WTC11 (cell line): ENCODE data around the gene TGFBR2. TPM values are rescaled to one million over a fixed set of nuclear protein-coding genes. Genes with fewer than 3 reads are reported as not detected.

ENCODE experiments used
- ATAC-seq: fragments of 200-7000 bp; cut with Tn5 transposase; 2 replicates; pipeline ENCODE4 v1.10.0; 2021; ENCODE audit warnings: mild to moderate bottlenecking, moderate library complexity
- CTCF ChIA-PET: fragments of 300-600 bp; sonication (Branson Sonifier 250); formaldehyde crosslinking; loops from one replicate; lab custom pipeline; 2021; ENCODE audit warnings: antibody characterized with exemption; lab: Charles Lee
- POLR2A ChIA-PET: fragments of 350-600 bp; sonication (Branson Sonifier 250); formaldehyde crosslinking; loops from one replicate; lab custom pipeline; 2021; ENCODE audit warnings: antibody characterized with exemption; lab: Charles Lee
- DNase-seq: peaks from one replicate; pipeline ENCODE4 v3.0.0; 2021; ENCODE audit warnings: low spot score
- H3K27ac Mint-ChIP-seq: 2 replicates; pipeline ENCODE4 v1.8.0; 2021; ENCODE audit warnings: mixed read lengths
- H3K27me3 Mint-ChIP-seq: 2 replicates; pipeline ENCODE4 v1.8.0; 2021; ENCODE audit warnings: low read depth, mild to moderate bottlenecking, moderate library complexity, mixed read lengths
- H3K36me3 Mint-ChIP-seq: 2 replicates; pipeline ENCODE4 v1.8.0; 2021; ENCODE audit warnings: mixed read lengths
- H3K4me1 Mint-ChIP-seq: 2 replicates; pipeline ENCODE4 v1.8.0; 2022; ENCODE audit warnings: mixed read lengths
- H3K4me3 Mint-ChIP-seq: 2 replicates; pipeline ENCODE4 v1.8.0; 2021; ENCODE audit warnings: mild to moderate bottlenecking, moderate library complexity, mixed read lengths
- H3K9me3 Mint-ChIP-seq: 2 replicates; pipeline ENCODE4 v1.8.0; 2021; ENCODE audit warnings: mixed read lengths
- ATF6 ChIP-seq: sonication (generic); formaldehyde crosslinking; IDR thresholded peaks from 2 replicates; pipeline ENCODE4 v1.8.1; 2023; ENCODE audit warnings: mild to moderate bottlenecking, missing genetic modification reagents
- CBFB ChIP-seq: sonication (generic); formaldehyde crosslinking; IDR thresholded peaks from 2 replicates; pipeline ENCODE4 v1.8.1; 2022; ENCODE audit warnings: mild to moderate bottlenecking, low read depth, missing genetic modification reagents
- E2F1 ChIP-seq: sonication (generic); formaldehyde crosslinking; IDR thresholded peaks from 2 replicates; pipeline ENCODE4 v1.8.0; 2022; ENCODE audit warnings: mild to moderate bottlenecking, missing genetic modification reagents
- E2F5 ChIP-seq: sonication (generic); formaldehyde crosslinking; IDR thresholded peaks from 2 replicates; pipeline ENCODE4 v1.8.1; 2022; ENCODE audit warnings: mild to moderate bottlenecking, moderate library complexity, missing genetic modification reagents
- FOXJ3 ChIP-seq: sonication (generic); formaldehyde crosslinking; IDR thresholded peaks from 2 replicates; pipeline ENCODE4 v1.9.0; 2021; ENCODE audit warnings: missing genetic modification reagents, mild to moderate bottlenecking, borderline replicate concordance
- GRHL2 ChIP-seq: fragments of 250-450 bp; sonication (Bioruptor Pico); IDR thresholded peaks from 2 replicates; pipeline ENCODE4 v1.8.0; 2022; ENCODE audit warnings: mild to moderate bottlenecking, moderate library complexity; ENCODE audit not compliant: insufficient replicate concordance, severe bottlenecking
- MXD4 ChIP-seq: fragments of 250-450 bp; sonication (Bioruptor Pico); IDR thresholded peaks from 2 replicates; pipeline ENCODE4 v1.8.0; 2021; ENCODE audit warnings: mild to moderate bottlenecking, moderate library complexity, borderline replicate concordance
- MYBL2 ChIP-seq: sonication (generic); formaldehyde crosslinking; IDR thresholded peaks from 2 replicates; pipeline ENCODE4 v1.8.1; 2023; ENCODE audit warnings: mild to moderate bottlenecking, moderate library complexity, missing genetic modification reagents
- NFE2L1 ChIP-seq: sonication (generic); formaldehyde crosslinking; IDR thresholded peaks from 2 replicates; pipeline ENCODE4 v1.8.1; 2023; ENCODE audit warnings: missing genetic modification reagents
- NFYB ChIP-seq: sonication (generic); formaldehyde crosslinking; conservative IDR thresholded peaks from 2 replicates; pipeline ENCODE4 v1.8.0; 2022; ENCODE audit warnings: low read depth, missing genetic modification reagents
- NR3C1 ChIP-seq: sonication (generic); formaldehyde crosslinking; conservative IDR thresholded peaks from 2 replicates; pipeline ENCODE4 v1.8.1; 2023; ENCODE audit warnings: low read depth, mild to moderate bottlenecking, missing genetic modification reagents
- OVOL2 ChIP-seq: fragments of 250-450 bp; sonication (Bioruptor Pico); IDR thresholded peaks from 2 replicates; pipeline ENCODE4 v1.9.0; 2021; ENCODE audit warnings: mild to moderate bottlenecking, borderline replicate concordance
- PRRX2 ChIP-seq: fragments of 250-450 bp; sonication (Bioruptor Pico); IDR thresholded peaks from 2 replicates; pipeline ENCODE4 v1.8.0; 2021; ENCODE audit warnings: mild to moderate bottlenecking
- RORB ChIP-seq: fragments of 250-450 bp; sonication (Bioruptor Pico); IDR thresholded peaks from 2 replicates; pipeline ENCODE4 v1.9.0; 2021; ENCODE audit warnings: mild to moderate bottlenecking
- ZNF263 ChIP-seq: sonication (generic); formaldehyde crosslinking; IDR thresholded peaks from 2 replicates; pipeline ENCODE4 v1.8.1; 2022; ENCODE audit warnings: low read depth, mild to moderate bottlenecking, moderate library complexity, missing genetic modification reagents
- ZNF416 ChIP-seq: fragments of 250-450 bp; sonication (Bioruptor Pico); IDR thresholded peaks from 2 replicates; pipeline ENCODE4 v1.9.0; 2021; ENCODE audit warnings: mild to moderate bottlenecking, inconsistent platforms
- ZNF671 ChIP-seq: fragments of 250-450 bp; sonication (Bioruptor Pico); IDR thresholded peaks from 2 replicates; pipeline ENCODE4 v1.8.0; 2021; ENCODE audit warnings: mild to moderate bottlenecking
- total RNA-seq: library from RNA; stranded (reverse); gene quantifications from 3 replicates; pipeline ENCODE4 v1.2.3, GENCODE V29; 2021
- TF ChIP-seq, protein P1 (sequence below): sonication (generic); formaldehyde crosslinking; IDR thresholded peaks from 2 replicates; pipeline ENCODE4 v1.8.1; 2022; ENCODE audit warnings: mild to moderate bottlenecking, missing genetic modification reagents, moderate library complexity, borderline replicate concordance
- TF ChIP-seq, protein P2 (sequence below): sonication (generic); formaldehyde crosslinking; IDR thresholded peaks from 2 replicates; pipeline ENCODE4 v1.8.0; 2023; ENCODE audit warnings: mild to moderate bottlenecking, missing genetic modification reagents
- TF ChIP-seq, protein P3 (sequence below): fragments of 250-450 bp; sonication (Bioruptor Pico); IDR thresholded peaks from 2 replicates; pipeline ENCODE4 v1.9.0; 2021; ENCODE audit warnings: mild to moderate bottlenecking

The TGFBR2 gene
- total RNA-seq, 1 experiment from 2014 or later = 9.6 TPM

GRCh38 chr3:30688776-30689641 lies 82.6 kb downstream of the TGFBR2 start:
- no peaks in the 10 kb centered on the region for H3K9me3 Mint-ChIP-seq
- H3K4me1 Mint-ChIP-seq = peaks cover 40% of the 10 kb centered on the region
- TF ChIP-seq ZNF263 (CRISPR knock-in tag) (no peak), MXD4 (CRISPR knock-in tag) (no peak), NFE2L1 (CRISPR knock-in tag) (no peak), ATF6 (CRISPR knock-in tag) (no peak), E2F1 (no peak), GRHL2 (CRISPR knock-in tag) (no peak), NR3C1 (no peak)
- TF ChIP-seq, protein P1, sequence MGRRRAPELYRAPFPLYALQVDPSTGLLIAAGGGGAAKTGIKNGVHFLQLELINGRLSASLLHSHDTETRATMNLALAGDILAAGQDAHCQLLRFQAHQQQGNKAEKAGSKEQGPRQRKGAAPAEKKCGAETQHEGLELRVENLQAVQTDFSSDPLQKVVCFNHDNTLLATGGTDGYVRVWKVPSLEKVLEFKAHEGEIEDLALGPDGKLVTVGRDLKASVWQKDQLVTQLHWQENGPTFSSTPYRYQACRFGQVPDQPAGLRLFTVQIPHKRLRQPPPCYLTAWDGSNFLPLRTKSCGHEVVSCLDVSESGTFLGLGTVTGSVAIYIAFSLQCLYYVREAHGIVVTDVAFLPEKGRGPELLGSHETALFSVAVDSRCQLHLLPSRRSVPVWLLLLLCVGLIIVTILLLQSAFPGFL = no peak
- ATAC-seq (no peak), DNase-seq (no peak)
- CTCF ChIA-PET = no interaction called here
- POLR2A ChIA-PET = no interaction called here
- H3K36me3 Mint-ChIP-seq = peaks cover 48% of the 10 kb centered on the region
- no peaks in the 10 kb centered on the region for H3K27me3 Mint-ChIP-seq
- H3K4me3 Mint-ChIP-seq = no peak overlapping the region
- H3K27ac Mint-ChIP-seq = peak overlapping the region; percentile 68; the same call in 1 of the 2 replicates

- Mint-ChIP-seq H3K9me3 (no peaks in the 10 kb centered on the region), H3K27me3 (no peaks in the 10 kb centered on the region), H3K4me1 (peaks cover 51% of the 10 kb centered on the region), H3K36me3 (peaks cover 49% of the 10 kb centered on the region), H3K27ac (no peak overlapping the region), H3K4me3 (no peak overlapping the region)
- DNase-seq (no peak), ATAC-seq (no peak)
- TF ChIP-seq ZNF671 (no peak), PRRX2 (CRISPR knock-in tag) (no peak), ZNF416 (CRISPR knock-in tag) (no peak), NFE2L1 (CRISPR knock-in tag) (no peak), RORB (CRISPR knock-in tag) (no peak), MXD4 (CRISPR knock-in tag) (no peak), OVOL2 (CRISPR knock-in tag) (no peak), CBFB (CRISPR knock-in tag) (no peak), FOXJ3 (CRISPR knock-in tag) (no peak), NFYB (CRISPR knock-in tag) (no peak), E2F5 (CRISPR knock-in tag) (no peak), MYBL2 (CRISPR knock-in tag) (no peak)
- TF ChIP-seq, protein P2, sequence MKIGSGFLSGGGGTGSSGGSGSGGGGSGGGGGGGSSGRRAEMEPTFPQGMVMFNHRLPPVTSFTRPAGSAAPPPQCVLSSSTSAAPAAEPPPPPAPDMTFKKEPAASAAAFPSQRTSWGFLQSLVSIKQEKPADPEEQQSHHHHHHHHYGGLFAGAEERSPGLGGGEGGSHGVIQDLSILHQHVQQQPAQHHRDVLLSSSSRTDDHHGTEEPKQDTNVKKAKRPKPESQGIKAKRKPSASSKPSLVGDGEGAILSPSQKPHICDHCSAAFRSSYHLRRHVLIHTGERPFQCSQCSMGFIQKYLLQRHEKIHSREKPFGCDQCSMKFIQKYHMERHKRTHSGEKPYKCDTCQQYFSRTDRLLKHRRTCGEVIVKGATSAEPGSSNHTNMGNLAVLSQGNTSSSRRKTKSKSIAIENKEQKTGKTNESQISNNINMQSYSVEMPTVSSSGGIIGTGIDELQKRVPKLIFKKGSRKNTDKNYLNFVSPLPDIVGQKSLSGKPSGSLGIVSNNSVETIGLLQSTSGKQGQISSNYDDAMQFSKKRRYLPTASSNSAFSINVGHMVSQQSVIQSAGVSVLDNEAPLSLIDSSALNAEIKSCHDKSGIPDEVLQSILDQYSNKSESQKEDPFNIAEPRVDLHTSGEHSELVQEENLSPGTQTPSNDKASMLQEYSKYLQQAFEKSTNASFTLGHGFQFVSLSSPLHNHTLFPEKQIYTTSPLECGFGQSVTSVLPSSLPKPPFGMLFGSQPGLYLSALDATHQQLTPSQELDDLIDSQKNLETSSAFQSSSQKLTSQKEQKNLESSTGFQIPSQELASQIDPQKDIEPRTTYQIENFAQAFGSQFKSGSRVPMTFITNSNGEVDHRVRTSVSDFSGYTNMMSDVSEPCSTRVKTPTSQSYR (CRISPR knock-in tag) = no peak
- TF ChIP-seq, protein P3, sequence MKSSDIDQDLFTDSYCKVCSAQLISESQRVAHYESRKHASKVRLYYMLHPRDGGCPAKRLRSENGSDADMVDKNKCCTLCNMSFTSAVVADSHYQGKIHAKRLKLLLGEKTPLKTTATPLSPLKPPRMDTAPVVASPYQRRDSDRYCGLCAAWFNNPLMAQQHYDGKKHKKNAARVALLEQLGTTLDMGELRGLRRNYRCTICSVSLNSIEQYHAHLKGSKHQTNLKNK (CRISPR knock-in tag) = no peak
- TF ChIP-seq, protein P1 = no peak
- ChIA-PET CTCF (no interaction called here), POLR2A (no interaction called here)
Measured at GRCh38 chr3:30690199-30690598, 83.8 kb downstream of the TGFBR2 start.
